ENCODE data around the gene AADAC.
"Not testable (repeated sequence)": the region's sequence is repeated elsewhere in the genome, so short reads cannot be mapped to it uniquely, and the experiment has no call there.

Gene AADAC

GRCh38 chr3:151813799-151814198 is at the start of gene AADAC:
TSS of gene AADAC (plus strand) at chr3:151814116. CDS start at chr3:151814163, 47 bp downstream.
- ATAC-seq: no peak

- not testable (repeated sequence) for ATAC-seq
Observed at GRCh38 chr3:151764699-151765098, 49.2 kb upstream of the AADAC start.

GRCh38 chr3:151765685-151766084 is 48.2 kb upstream of the AADAC start:
- ATAC-seq: no peak

- no peak for ATAC-seq
Observed at GRCh38 chr3:151766454-151766853, 47.5 kb upstream of the AADAC start.

GRCh38 chr3:151768393-151768930 is 45.5 kb upstream of the AADAC start:
- no peak for ATAC-seq

GRCh38 chr3:151769175-151769574 is 44.7 kb upstream of the AADAC start:
- ATAC-seq: no peak

- no peak for ATAC-seq
Observed at GRCh38 chr3:151770956-151771355, 43.0 kb upstream of the AADAC start.

GRCh38 chr3:151772825-151773480 is 41.0 kb upstream of the AADAC start:
- ATAC-seq: no peak

- ATAC-seq: no peak
Observed at GRCh38 chr3:151774235-151774634, 39.7 kb upstream of the AADAC start.

- no peak for ATAC-seq
Observed at GRCh38 chr3:151774910-151775309, 39.0 kb upstream of the AADAC start.

- no peak for ATAC-seq
Observed at GRCh38 chr3:151775314-151776258, 38.3 kb upstream of the AADAC start.

GRCh38 chr3:151776259-151776740 is 37.6 kb upstream of the AADAC start:
- no peak for ATAC-seq

GRCh38 chr3:151777880-151778279 is 36.0 kb upstream of the AADAC start:
- ATAC-seq: no peak

- ATAC-seq: no peak
Observed at GRCh38 chr3:151787626-151788025, 26.3 kb upstream of the AADAC start.

GRCh38 chr3:151788401-151788800 is 25.5 kb upstream of the AADAC start:
- no peak for ATAC-seq

GRCh38 chr3:151789853-151790463 is 24.0 kb upstream of the AADAC start:
- ATAC-seq: no peak

GRCh38 chr3:151790763-151791162 is 23.2 kb upstream of the AADAC start:
- not testable (repeated sequence) for ATAC-seq

GRCh38 chr3:151792411-151792810 is 21.5 kb upstream of the AADAC start:
- no peak for ATAC-seq

- ATAC-seq: no peak
Observed at GRCh38 chr3:151793636-151794035, 20.3 kb upstream of the AADAC start.

GRCh38 chr3:151794080-151794479 is 19.8 kb upstream of the AADAC start:
- no peak for ATAC-seq

GRCh38 chr3:151795276-151795675 is 18.6 kb upstream of the AADAC start:
- ATAC-seq: no peak

- ATAC-seq: no peak
Observed at GRCh38 chr3:151796105-151796680, 17.7 kb upstream of the AADAC start.

GRCh38 chr3:151798466-151798865 is 15.4 kb upstream of the AADAC start:
- ATAC-seq: no peak

All from activated CD4-positive, CD25-positive, alpha-beta regulatory T cell treated with anti-CD3 and anti-CD28 coated beads, Interleukin-2, amount 50 U/mL, for 24 hours (primary cell).